Inflammatory macrophage treated with lipopolysaccharide for 4 hours (primary cell): ENCODE results near the gene RAPGEF2.
"Not testable (repeated sequence)": the region's sequence is repeated elsewhere in the genome, so short reads cannot be mapped to it uniquely, and the experiment has no call there.

Experiments
- DNase-seq: peaks from one replicate; pipeline ENCODE4 v3.0.0-alpha.2; 2020

The RAPGEF2 gene

DNA sequence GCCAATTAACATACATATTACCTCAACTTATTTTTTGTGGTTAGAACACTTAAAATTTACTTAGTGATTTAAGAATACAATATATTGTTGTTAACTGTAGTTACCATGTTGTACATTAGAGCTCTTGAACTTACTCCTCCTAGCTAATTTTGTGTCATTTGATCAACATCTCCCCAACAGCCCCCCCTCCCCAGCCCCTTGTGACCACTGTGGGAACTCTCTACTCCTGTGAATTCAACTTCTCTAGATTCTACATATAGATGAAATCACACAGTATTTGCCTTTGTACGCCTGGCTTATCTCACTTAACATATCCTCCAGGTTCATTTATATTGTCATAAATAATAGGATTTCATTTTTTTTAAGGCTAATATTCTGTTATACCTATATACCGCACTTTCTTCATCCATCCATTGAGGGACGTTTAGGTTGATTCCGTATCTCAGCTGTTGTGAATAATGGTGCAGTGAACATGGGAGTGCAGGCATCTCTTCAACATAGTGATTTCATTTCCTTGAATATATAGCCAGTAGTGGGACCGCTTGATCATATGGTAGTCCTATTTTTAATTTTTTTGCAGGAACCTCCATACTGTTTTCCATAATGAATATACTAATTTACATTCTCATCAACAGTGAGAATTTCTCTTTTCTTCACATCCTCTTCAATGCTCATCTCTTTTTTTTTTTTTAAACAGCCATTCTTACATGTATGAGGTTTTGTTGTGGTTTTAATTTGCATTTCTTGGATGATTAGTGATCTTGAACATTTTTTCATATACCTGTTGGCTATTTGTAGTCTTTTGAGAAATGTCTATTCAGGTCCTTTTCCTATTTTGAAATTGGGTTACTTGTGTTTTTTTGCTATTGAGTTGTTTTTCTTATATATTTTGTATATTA is 66.8 kb downstream of the RAPGEF2 start:
- no peak for DNase-seq

DNA sequence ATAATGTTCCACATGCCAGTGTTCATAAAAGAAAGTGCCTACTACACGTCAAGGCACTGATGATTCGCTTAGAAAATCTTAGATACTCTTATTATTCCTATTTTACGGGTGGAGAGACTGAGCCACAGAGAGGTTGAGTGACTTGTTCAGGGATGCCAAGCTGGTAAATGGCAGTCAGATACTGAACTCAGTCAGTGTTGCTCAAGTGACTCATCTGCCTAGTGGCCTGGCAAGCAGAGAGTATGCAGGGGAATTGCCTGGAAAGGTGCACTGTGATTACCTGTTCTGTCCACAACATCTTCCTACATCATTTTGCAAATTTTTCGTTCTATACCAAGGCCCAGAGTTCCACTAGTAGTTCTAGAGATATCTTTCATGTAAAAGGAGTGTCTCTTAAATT is 68.4 kb downstream of the RAPGEF2 start:
- no peak for DNase-seq

DNA sequence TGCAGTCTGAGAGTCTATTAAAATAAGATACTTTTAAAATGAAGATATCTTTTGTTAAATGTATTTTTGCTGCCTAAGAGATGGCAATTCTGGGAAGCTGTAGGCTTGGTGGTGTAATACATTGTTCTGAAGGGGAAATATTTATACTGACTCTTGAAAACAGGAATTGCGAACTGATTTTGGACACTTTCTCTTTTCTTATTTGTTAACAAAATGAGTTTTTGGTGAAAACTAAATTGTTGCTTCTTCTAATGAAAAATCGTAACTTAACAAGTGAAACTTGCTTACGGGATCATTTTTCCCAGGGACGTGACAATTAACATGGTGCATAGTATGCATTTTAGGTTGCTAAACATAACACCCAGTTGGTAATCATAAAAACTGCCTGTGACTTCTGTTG is 71.0 kb downstream of the RAPGEF2 start:
- peak; percentile 77 for DNase-seq

DNA sequence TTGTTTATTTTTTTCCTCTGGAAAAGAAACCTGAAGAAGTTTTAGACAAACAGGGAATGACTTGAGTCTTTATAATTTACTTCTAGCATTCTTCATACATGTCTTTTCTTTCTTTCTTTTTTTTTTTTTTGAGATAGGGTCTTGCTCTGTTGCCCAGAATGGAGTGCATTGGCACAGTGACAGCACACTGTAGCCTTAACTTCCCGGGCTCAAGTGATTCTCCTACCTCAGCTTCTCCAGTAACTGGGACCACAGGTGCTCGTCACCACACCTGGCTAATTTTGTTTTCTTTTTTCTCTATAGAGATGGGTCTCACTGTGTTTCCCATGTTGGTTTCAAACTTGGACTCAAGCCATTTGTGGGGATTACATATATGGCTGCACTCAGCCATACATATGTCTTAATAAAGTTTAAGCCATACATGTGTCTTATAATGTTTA is 71.8 kb downstream of the RAPGEF2 start:
- no peak for DNase-seq

DNA sequence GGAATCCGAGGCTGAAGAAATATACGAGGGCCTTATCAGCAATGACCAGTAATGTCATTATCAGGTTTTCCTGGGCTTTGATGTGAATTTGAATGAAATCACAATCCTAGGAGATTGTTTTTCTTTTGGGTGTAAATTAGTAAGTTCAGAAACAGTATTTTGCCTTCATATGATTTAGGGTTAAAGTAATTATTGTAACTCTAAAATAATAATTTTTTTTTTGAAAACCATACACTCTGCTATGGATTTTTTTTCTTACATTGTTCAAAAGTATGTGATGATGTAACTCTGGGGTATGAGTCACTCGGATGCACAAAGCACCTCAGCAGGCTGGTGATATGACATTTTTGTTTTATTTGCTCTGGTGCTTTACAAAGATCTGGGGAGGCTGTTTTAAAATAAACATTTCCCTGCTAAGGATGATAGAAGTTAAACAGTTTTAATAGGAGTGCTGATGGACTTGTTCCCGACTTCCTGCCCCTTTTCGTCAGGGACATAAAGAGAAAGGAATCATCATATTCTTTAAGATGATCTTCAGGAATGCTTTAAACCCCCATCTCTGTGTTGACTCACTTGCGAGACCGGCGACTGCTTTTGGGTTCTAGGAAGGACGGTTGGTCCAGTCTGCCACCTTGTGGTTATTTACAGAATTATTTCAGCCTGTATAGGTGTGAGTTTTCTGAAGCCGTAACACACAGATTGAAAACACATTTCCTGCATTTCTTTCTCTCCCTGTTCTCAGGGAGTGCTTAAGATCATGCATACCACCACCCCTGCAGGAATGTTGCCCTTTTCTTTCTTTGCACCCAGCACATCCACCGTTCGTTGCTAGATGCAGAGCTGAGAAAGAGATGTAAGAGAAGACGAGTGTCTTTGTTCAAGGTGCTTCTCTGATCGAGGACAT is 72.5 kb downstream of the RAPGEF2 start:
- DNase-seq: peak; percentile 77

DNA sequence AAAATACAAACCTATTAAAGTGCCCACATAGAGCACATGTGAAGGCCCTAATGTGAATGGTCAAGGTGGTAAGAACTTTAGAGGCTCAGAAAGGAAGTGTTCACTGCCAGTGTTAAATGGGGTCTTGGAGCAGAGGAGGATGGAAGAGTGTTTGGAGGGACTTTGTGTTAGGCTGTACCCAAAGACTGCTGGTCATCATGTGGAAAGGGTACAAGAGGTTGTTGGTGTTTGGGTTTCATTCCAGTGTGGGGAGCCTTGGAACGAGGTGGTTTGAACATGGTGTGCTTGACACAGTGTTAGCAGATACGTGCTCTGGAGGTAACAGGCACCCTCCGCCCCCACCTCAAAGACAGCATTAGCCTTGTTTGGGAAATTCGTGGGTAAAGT is 73.1 kb downstream of the RAPGEF2 start:
- DNase-seq: no peak

DNA sequence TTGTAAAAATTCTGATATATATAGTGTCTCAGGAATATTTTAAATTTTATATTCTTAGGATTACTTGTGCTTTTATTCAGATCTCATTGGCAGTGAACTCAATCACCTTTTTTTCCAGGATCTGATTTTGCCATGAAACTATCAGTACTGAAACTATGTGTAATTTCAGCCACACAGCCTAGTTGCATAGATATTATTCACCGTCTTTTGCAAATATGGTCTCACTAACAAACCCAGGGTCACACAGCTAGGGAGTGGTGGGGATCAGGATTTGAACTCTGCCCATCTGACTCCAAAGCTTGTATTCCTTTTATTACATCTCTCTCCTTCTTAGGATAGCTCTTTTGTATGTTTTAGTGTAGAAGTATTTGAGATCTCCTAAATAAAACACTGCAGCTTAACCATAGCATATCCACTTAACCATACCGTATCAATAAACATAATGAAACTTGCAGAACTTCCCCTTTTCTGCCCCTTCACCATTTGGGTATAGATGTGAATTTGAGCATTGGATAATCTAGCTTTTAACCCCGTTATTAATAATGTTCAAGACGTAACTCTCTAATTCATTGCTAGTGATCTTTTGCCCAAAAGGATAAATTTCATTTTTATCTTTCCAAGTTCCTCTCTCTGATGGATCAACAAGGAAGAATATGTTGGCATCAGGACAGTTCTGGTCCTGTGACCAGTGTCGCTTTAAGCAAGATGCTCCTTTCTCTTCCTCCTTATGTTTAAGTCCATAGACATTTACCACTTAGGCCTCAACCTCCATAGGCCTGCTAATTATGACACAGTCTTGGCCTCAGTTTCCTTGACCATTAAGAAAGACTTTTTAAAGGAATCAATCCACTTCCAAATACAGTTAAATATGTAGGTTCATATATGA is 74.6 kb downstream of the RAPGEF2 start:
- DNase-seq: peak; percentile 68

DNA sequence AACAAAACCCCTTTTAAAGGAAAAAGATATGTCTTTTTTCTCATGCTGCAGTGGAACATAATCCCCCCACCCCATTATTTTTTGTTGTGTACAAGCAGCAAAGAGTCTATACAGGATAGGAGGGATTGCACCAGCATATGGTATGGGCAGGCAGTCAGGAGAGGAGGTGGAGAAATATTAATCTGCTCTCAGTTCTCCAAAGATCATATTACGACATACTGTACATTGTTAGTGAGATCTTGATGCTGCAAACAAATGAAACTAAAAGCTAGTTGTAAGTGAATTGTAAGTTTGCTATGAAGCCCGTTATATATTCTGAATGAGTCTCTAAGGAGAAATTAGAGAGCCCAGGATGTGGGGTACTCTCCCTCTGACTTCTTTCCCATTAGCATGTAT is 75.3 kb downstream of the RAPGEF2 start:
- DNase-seq: peak; percentile 92

DNA sequence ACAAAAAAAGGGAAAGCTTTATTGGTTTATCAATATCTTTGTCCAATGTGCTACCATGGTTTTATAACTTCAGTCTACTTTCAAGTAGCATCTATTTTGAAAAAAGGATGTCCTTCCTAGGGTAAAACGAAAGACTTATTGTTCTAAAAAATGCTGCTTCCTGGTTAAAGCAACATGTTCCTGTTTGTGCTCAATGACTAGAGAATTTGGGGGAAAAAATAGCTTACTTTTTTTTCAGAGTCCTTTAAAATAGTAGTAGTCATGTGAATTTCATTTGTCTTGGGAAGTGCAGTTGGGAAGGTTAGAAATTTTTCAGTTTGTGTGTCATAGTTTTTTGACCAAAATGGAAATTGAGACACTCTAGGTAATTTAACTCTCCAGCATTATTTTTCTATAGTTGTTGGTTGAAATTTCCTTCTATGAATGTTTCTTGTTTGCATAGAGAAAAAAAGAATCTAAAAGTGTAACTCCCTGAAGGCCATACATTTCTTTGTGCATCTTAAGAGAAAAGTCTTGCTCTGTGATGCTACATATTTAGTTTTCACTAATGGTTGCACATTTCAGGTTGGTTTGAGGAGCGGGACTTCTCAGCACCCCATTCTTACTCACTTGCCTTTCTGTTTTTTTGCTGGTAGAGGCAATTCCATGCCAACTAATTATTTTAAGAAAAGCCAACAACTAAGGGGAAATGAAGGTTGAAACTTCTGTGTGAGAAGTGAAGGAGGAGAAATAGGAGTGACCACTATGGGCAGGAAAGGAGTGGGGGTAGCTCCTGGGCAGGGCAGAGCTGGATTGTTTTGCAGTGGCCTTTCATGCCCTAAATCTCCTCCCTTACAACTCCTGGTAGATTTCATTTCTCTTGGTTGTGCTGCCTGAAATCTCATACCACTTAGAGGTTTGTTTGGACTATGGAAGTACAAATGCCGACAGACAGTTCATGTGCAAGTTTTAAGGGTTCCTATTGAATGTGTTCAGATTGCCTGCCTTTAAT is 76.4 kb downstream of the RAPGEF2 start:
- DNase-seq: peak; percentile 58

DNA sequence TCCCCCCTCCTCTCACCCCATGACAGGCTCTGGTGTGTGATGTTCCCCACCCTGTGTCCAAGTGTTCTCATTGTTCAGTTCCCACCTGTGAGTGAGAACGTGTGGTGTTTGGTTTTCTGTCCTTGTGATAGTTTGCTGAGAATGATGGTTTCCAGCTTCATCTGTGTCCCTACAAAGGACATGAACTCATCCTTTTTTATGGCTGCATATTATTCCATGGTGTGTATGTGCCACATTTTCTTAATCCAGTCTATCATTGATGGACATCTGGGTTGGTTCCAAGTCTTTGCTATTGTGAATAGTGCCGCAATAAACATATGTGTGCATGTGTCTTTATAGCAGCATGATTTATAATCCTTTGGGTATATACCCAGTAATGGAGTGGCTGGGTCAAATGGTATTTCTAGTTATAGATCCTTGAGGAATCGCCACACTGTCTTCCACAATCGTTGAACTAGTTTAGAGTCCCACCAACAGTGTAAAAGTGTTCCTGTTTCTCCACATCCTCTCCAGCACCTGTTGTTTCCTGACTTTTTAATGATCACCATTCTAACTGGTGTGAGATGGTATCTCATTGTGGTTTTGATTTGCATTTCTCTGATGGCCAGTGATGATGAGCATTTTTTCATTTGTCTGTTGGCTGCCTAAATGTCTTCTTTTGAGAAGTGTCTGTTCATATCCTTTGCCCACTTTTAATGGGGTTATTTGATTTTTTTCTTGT is 81.2 kb downstream of the RAPGEF2 start:
- not testable (repeated sequence) for DNase-seq

DNA sequence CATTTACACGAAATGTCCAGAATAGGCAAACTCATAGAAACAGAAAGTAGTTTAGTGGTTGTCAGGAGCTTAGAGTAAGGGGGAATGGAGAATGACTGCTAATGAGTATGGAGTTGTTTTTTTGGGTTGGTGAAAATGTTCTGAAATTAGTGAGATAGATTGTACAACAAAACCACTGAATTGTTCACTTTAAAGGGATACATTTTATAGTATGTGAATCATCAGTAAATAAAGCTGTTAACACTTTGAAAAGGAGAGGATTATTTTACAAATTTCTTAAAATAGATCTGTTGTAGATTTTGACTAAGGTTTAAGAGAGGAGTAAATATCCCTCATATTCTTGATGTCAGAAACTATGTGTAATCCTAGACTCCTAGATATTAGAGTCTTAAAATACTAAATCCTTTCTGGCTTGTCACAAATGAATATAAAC is 82.7 kb downstream of the RAPGEF2 start:
- DNase-seq: peak; percentile 43

DNA sequence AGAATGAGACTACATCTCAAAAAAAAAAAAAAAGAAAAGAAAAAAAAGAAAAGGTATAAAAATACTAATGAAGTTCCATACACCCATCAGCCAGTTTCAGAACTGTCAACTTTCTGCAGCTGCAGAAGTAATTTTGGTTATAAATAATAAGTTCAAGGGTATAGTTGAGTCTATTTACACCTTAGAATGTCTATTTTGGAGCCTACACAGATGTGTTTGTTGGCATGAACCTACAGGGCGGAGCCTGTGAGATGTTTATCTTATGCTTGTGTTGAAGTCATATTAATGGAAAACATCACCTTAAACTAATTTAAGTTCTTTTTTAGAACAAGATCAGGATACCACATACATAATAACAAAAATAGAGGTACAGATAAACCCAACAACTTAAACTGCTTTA is 85.8 kb downstream of the RAPGEF2 start:
- DNase-seq: no peak

DNA sequence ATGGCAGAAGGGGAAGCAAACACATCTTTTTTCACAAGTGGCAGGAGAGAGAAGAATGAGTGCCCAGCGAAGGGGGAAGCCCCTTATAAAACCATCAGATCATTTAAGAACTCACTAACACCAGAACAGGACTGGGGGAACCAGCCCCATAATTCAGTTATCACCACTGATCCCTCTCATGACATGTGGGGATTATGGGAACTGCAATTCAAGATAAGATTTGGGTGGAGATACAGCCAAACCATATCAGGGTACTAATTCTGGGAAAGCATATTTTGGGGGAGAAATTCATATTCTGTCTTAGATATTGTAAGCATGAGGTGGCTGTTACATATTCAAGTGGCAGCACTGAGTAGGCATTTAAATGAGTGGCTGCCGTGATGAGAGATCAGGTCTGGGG is 87.8 kb downstream of the RAPGEF2 start:
- DNase-seq: no peak

DNA sequence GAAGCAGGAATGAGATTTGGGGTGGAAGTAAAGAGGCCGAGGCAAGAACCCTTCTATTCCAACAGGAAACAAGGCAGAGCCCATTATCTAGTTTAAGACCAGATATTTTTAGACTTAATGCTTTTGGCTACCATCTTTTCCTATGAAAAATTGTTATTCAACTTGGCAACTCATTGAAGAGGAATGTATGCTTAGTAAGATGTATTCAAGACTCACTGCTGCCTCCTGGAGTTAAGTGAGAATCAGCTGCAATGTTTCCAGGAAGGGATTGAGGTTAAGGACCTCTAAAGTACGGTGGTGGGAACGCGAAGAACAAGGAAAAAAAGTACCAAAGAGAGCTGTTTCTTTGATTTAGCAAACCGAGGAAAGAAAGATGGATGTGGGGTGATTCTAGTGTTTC is 89.1 kb downstream of the RAPGEF2 start:
- DNase-seq: peak; percentile 63

DNA sequence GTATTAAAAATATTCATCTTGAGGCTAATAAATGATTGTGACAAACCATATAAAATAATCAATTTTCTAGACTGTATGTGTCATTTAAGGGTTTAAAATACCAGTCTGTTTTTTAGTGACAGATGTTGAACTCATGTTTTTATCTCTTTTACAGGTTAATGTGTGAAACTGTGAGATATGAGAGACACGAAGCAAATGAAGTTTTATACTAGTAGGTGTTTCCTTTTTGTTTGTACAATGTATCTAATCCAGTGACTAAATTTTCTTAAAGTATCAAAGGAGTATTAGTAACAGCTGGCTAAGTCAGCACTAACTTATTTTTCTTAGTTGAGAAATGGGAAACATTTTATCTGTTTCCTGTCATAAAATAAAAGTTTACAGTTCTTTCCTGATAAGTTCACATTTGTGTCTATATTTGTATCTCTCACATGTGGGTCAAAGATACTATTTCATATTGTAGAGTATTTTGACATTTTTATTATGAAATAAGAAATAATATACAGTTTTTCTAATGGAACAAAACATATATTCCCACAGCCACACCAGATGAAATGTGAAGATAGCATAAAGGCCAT is 90.3 kb downstream of the RAPGEF2 start:
- no peak for DNase-seq

DNA sequence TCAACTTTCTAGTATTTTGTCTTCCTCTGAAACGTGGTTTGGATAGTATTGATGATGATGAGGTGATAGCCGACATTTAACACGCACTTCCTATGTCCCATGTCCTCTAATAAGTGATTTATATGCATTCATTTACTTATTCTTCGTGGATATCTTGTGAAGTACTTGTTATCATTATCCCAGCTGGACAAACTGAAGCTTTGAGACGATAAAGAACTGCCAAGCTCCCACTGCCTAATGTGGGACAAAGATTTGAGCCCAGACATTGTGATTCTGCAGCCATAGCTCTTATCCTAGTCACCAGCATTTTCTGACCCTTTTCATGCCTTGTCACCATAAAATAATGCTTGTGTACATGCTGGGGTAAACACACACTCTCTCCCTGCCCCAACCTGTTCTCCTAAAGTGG is 92.5 kb downstream of the RAPGEF2 start:
- DNase-seq: no peak

DNA sequence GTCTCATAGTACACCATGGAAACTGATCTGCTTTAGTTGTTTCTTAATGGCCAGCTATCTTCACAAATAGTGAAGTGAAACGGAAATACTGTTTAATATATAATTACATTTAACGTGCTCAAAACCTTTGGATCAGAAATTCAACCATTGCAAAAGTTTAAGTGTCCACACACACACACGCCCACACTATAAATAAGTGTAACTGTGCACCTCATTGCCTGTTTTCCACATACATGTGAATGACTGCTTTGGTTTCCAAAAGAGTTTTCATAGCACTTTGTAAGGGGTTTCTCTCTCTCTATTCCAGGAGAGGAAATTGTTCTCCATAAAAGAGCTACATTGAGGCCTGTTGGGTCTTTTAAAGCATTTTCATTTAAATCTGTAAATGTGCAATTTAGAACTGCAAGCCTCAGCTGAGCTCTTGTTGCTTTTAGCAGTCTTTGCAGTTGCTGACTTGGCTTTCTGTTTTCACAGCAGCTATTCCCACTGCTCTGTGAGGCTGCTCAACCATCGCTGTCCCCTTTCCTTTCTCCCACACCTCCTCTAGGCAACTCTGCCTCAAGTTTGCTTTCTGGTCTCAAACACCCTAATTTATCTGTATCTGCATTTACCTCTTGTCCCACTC is 94.5 kb downstream of the RAPGEF2 start:
- DNase-seq: no peak

DNA sequence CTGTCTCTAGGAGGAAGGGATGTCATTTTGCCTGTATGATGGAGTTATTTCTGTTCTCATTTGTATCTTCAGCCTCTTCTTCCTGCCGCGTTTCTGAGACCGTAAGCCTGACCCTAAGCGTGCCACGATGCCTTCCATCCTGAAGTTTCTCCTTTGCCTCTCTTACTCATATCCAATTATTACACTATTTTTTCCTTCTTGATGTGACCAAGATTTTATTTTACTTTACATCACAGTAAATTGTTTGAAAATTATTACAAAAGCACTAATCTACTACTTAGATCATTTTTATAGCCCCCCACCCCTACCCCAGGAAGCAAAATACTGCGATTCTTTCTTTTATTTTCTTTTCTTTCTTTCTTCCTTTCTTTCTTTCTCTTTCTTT is 95.0 kb downstream of the RAPGEF2 start:
- no peak for DNase-seq

DNA sequence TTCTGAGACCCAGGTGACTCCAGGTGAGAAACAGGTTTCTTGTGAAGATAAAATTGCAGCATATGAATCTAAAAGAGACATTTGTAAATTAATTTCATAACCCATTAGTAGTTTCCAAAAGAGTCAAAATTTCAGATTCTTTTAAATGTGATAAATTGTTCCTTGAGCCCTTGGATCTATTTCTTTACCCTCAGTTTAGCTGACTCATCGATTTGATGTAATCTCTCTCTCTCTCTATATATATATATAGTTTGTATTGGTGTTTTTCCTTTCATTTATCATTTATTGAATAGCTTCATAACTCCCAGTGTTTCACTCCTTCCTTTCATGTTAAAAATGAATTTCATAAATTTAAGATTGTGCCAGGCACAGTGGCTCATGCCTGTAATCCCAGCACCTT is 96.9 kb downstream of the RAPGEF2 start:
- DNase-seq: no peak

DNA sequence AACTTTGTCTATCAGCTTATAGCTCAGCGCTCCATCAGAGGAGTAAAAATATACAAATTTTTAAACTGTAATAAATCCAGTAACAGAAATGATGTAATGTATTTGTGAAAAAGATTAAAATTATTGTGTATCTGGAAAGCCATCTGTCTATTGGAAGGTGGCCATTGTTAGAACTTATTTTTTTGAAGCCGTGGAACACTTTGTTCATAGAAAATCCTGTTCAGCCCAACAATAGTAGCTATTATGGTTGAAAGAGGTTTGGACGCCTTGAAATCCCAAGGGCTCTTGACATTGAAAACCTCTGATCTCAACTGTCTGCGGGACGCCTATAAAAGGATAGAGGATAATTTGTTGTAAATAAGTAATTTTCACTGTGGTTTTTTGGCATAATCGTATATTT is 98.3 kb downstream of the RAPGEF2 start:
- DNase-seq: no peak
